Uterus (tissue), 4 donors: ENCODE results near the gene CLPSL1. TPM values are rescaled to one million over a fixed set of nuclear protein-coding genes. Genes with fewer than 3 reads are reported as not detected.

Source experiments
- DNase-seq, 2 donors: peaks; one replicate each; pipeline ENCODE4 v3.0.0-alpha.2; 2019 to 2020
- H3K27ac ChIP-seq, 2 donors: fragments of 200-600 bp; sonication (generic); 1 replicate in 1 of 2; 2 replicates in 1 of 2; pipeline ENCODE4 v1.5.1; 2016 to 2018
- H3K27me3 ChIP-seq, 2 donors: fragments of 200-600 bp; sonication (generic); one replicate each; pipeline ENCODE4 v1.5.1; 2018 to 2019; ENCODE audit warnings: control low read depth in 1 of 2
- H3K36me3 ChIP-seq, 2 donors: fragments of 200-600 bp; sonication (generic); one replicate each; pipeline ENCODE4 v1.5.1; 2019; ENCODE audit warnings: control low read depth in 1 of 2
- H3K4me1 ChIP-seq, 2 donors: fragments of 200-600 bp; sonication (generic); one replicate each; pipeline ENCODE4 v1.5.1; 2018 to 2019; ENCODE audit warnings: control low read depth in 1 of 2
- H3K4me3 ChIP-seq, 2 donors: fragments of 200-600 bp; sonication (generic); 1 replicate in 1 of 2; 2 replicates in 1 of 2; pipeline ENCODE4 v1.5.1; 2018 to 2019; ENCODE audit warnings: mild to moderate bottlenecking in 1 of 2
- H3K9me3 ChIP-seq, 2 donors: fragments of 200-600 bp; sonication (generic); one replicate each; pipeline ENCODE4 v1.5.1; 2019; ENCODE audit warnings: control low read depth in 1 of 2
- POLR2A ChIP-seq, 2 donors: fragments of 450-650 bp; IDR thresholded peaks; one replicate each; pipeline ENCODE4 v1.6.1; 2016; ENCODE audit warnings: antibody characterized with exemption in 2 of 2, mild to moderate bottlenecking in 1 of 2, moderate library complexity in 1 of 2
- intact Hi-C: fragments of 100-400 bp; cut with DNase I; formaldehyde crosslinking; loops from one replicate; pipeline ENCODE4 v1.15.1; 2023; ENCODE audit warnings: low total_unique reads
- total RNA-seq, 4 donors: library from RNA; depleted of rRNA in 3 of 4; stranded (reverse); fragments of >200 nt in 3 of 4; gene quantifications; one replicate each; pipeline versions ENCODE4 v1.1.0 to v1.2.4, GENCODE V29; 2014 to 2023
- TF ChIP-seq, protein P1 (sequence below), 4 experiments: fragments of 200-600 bp in 2 of 4; fragments of 450-650 bp in 2 of 4; sonication (generic) in 2 of 4; IDR thresholded peaks; one replicate each; pipeline ENCODE4 v1.5.1; 2016 to 2019; ENCODE audit warnings: antibody characterized with exemption in 4 of 4, mild to moderate bottlenecking in 2 of 4, moderate library complexity in 1 of 4
- donor health status: DM: yes; HTN: yes; CAD: no.

Gene CLPSL1
- total RNA-seq, 4 donors from 2014 or later: not detected

DNA sequence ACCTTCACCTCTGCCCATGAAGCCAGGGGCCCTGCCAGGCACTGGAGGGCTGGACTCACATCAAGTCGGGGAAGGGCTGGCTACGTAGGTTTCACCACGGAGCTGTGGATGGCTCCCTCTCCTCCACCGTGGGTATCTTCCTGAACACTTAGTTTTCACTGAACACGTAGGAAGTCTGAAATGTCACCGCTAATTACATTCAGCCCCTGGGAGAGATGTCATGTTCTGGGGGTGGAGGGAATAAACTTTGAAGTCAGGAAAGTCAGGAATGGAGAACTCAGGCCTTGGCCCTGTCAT is 30.8 kb downstream of the CLPSL1 start:
- no peak overlapping the region for H3K27ac ChIP-seq
- no peak for TF ChIP-seq POLR2A (IDR thresholded peaks at IDR 0.05)
- TF ChIP-seq, protein P1, sequence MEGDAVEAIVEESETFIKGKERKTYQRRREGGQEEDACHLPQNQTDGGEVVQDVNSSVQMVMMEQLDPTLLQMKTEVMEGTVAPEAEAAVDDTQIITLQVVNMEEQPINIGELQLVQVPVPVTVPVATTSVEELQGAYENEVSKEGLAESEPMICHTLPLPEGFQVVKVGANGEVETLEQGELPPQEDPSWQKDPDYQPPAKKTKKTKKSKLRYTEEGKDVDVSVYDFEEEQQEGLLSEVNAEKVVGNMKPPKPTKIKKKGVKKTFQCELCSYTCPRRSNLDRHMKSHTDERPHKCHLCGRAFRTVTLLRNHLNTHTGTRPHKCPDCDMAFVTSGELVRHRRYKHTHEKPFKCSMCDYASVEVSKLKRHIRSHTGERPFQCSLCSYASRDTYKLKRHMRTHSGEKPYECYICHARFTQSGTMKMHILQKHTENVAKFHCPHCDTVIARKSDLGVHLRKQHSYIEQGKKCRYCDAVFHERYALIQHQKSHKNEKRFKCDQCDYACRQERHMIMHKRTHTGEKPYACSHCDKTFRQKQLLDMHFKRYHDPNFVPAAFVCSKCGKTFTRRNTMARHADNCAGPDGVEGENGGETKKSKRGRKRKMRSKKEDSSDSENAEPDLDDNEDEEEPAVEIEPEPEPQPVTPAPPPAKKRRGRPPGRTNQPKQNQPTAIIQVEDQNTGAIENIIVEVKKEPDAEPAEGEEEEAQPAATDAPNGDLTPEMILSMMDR (IDR thresholded peaks at IDR 0.05): no peak
- H3K36me3 ChIP-seq: no peaks in the 10 kb centered on the region
- DNase-seq: no peak
- intact Hi-C loops: no loop called here
- H3K9me3 ChIP-seq: no peaks in the 10 kb centered on the region
- H3K27me3 ChIP-seq: no peaks in the 10 kb centered on the region
- no peaks in the 10 kb centered on the region for H3K4me1 ChIP-seq
- no peak overlapping the region for H3K4me3 ChIP-seq

DNA sequence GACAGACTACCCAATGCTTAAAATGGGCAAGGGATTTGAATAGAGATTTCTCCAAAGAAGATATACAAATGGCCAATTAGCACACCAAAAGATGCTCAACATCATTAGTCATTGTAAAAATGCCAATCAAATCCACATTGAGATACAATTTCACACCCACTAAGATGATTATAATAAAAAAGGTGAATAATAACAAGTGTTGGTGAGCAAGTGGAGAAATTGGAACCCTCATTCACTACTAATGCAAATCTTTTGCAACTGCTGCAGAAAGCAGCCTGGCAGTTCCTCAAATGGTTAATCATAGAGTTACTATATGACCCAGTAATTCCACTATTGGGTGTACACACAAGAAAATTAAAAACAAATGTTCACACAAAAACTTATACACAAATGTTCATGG is 36.7 kb downstream of the CLPSL1 start:
- no peak overlapping the region for H3K27ac ChIP-seq
- no peaks in the 10 kb centered on the region for H3K9me3 ChIP-seq
- intact Hi-C loops: no loop called here
- no peaks in the 10 kb centered on the region for H3K27me3 ChIP-seq
- DNase-seq: no peak
- no peaks in the 10 kb centered on the region for H3K4me1 ChIP-seq
- H3K36me3 ChIP-seq: no peaks in the 10 kb centered on the region
- TF ChIP-seq, protein P1 (IDR thresholded peaks at IDR 0.05): no peak
- no peak for TF ChIP-seq POLR2A (IDR thresholded peaks at IDR 0.05)
- no peak overlapping the region for H3K4me3 ChIP-seq

DNA sequence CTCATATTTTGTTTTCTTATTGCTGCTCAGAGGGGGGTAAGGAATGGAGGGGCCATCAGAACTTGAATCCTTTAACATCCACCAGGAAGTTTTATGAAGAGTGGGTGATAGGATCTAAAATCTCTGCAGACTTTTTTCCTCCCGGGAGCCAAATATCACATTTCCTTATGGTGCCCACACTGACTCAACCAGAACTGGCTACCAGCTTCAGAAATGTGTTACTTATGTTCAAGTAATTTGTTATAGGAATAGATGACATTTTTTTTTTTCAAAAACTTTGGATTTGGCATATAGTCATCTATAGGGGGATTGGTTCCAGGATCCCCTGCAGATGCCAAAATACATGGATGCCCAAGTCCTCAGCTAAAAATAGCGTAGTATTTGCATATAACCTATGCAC is 42.8 kb downstream of the CLPSL1 start:
- TF ChIP-seq POLR2A (IDR thresholded peaks at IDR 0.05): no peak
- TF ChIP-seq, protein P1 (IDR thresholded peaks at IDR 0.05): no peak
- DNase-seq: no peak
- Histone ChIP-seq H3K27me3 (no peaks in the 10 kb centered on the region), H3K36me3 (no peaks in the 10 kb centered on the region), H3K4me1 (no peaks in the 10 kb centered on the region), H3K4me3 (no peak overlapping the region), H3K9me3 (no peaks in the 10 kb centered on the region), H3K27ac (no peak overlapping the region)
- intact Hi-C loops: no loop called here

DNA sequence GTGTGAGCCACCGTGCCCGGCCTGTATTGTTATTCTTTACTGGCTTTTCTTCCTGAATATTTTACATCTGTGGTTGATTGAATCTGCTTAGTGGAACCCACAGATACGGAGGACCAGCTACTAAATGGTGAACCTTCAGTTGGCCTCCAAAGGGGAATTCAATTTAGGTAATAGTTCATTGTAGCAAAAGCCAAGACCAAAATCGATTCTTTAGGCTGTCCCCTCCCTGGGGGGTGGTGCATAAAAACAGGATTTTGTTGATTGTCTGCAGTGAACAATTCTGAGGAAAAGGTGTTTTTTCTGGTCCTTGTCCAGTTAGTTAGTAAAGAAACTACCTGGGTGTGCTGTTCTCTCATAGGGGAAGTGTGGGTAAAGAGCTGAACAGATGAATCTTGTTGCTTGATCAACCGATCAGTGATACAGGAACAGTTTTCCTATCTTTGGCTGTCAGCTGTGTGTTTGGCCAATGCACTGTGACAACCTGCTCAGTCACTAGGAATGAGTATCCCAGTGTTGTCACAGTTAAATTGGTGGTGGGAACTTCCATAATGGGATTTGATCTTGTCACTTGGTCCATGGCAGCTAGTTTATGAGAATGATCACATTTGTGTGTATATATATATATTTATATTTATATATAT is 43.9 kb downstream of the CLPSL1 start:
- H3K9me3 ChIP-seq: no peaks in the 10 kb centered on the region
- TF ChIP-seq, protein P1 (IDR thresholded peaks at IDR 0.05): no peak
- no peak for TF ChIP-seq POLR2A (IDR thresholded peaks at IDR 0.05)
- intact Hi-C loops: no loop called here

DNA sequence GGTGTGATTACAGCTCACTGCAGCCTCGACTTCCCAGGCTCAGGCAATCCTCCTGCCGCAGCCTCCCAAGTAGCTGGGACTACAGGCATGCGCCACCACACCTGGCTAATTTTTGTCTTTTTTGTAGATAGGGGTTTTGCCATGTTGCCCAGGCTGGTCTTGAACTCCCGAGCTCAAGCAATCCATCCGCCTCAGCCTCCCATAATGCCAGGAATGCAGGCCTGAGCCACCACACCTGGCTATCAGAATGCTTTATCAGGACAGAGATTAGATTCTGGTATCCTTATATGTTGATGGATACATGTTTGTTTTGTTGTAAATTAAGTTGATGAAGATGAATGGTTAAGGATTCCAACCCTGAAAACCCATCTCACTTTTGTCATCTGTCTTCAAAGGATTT is 48.5 kb downstream of the CLPSL1 start:
- intact Hi-C loops: no loop called here
- no peak for DNase-seq
- Histone ChIP-seq H3K27ac (no peak overlapping the region), H3K9me3 (no peaks in the 10 kb centered on the region), H3K4me3 (no peak overlapping the region), H3K36me3 (no peaks in the 10 kb centered on the region), H3K4me1 (no peaks in the 10 kb centered on the region), H3K27me3 (no peaks in the 10 kb centered on the region)
- TF ChIP-seq POLR2A (IDR thresholded peaks at IDR 0.05): no peak
- TF ChIP-seq, protein P1 (IDR thresholded peaks at IDR 0.05): no peak

More for the DNA sequence above, 43.9 kb downstream of the CLPSL1 start:
- no peaks in the 10 kb centered on the region for H3K36me3 ChIP-seq
- no peaks in the 10 kb centered on the region for H3K27me3 ChIP-seq
- DNase-seq: no peak
- H3K27ac ChIP-seq: no peak overlapping the region
- no peak overlapping the region for H3K4me3 ChIP-seq
- no peaks in the 10 kb centered on the region for H3K4me1 ChIP-seq
